Activated naive CD4-positive, alpha-beta T cell treated with anti-CD3 and anti-CD28 coated beads, Interleukin-2, amount 50 U/mL, for 72 hours (primary cell): ENCODE measurements around the gene IL5. TPM values are rescaled to one million over a fixed set of nuclear protein-coding genes. Genes with fewer than 3 reads are reported as not detected.
"Not testable (repeated sequence)": the region's sequence is repeated elsewhere in the genome, so short reads cannot be mapped to it uniquely, and the experiment has no call there.

Source experiments
- ATAC-seq, 2 donors: fragments of 150-1000 bp; cut with Tn5 transposase; 2 replicates each; pipeline ENCODE4 v1.10.0; 2021; ENCODE audit warnings: mild to moderate bottlenecking in 2 of 2, moderate library complexity in 2 of 2
- DNase-seq, 2 donors: peaks; one replicate each; pipeline ENCODE4 v3.0.0; 2021 to 2022; ENCODE audit warnings: low spot score in 2 of 2
- H3K27ac Mint-ChIP-seq, 2 donors: one replicate each; pipeline ENCODE4 v1.8.0; 2022; ENCODE audit warnings: mild to moderate bottlenecking in 2 of 2, mixed read lengths in 2 of 2
- H3K36me3 Mint-ChIP-seq, 2 donors: one replicate each; pipeline ENCODE4 v1.8.0; 2022; ENCODE audit warnings: mixed read lengths in 2 of 2
- H3K9me3 Mint-ChIP-seq, 2 donors: one replicate each; pipeline ENCODE4 v1.8.0; 2022; ENCODE audit warnings: mixed read lengths in 2 of 2
- total RNA-seq, 2 donors: library from RNA; stranded (reverse); gene quantifications; one replicate each; pipeline ENCODE4 v1.2.3, GENCODE V29; 2022

IL5 gene
- total RNA-seq, 2 donors from 2014 or later = not detected

- Mint-ChIP-seq H3K36me3 (no peaks in the 10 kb centered on the region), H3K27ac (no peak overlapping the region), H3K9me3 (no peaks in the 10 kb centered on the region)
- no peak for ATAC-seq
- DNase-seq = no peak
Measured at GRCh38 chr5:132547269-132547668, 3.9 kb upstream of the IL5 start.

GRCh38 chr5:132546108-132546507, 2.8 kb upstream of the IL5 start:
- Mint-ChIP-seq H3K27ac (no peak overlapping the region), H3K36me3 (no peaks in the 10 kb centered on the region), H3K9me3 (no peaks in the 10 kb centered on the region)
- ATAC-seq (peak; percentile 64 to 95), DNase-seq (peak in 1 of 2 donors; percentile 63)

GRCh38 chr5:132540764-132541163, 2.6 kb downstream of the IL5 start:
- Mint-ChIP-seq H3K36me3 (no peaks in the 10 kb centered on the region), H3K9me3 (no peaks in the 10 kb centered on the region), H3K27ac (no peak overlapping the region)
- no peak for ATAC-seq
- DNase-seq = no peak

GRCh38 chr5:132540149-132540548, 3.2 kb downstream of the IL5 start:
- no peak overlapping the region for H3K27ac Mint-ChIP-seq
- no peak for DNase-seq
- no peaks in the 10 kb centered on the region for H3K36me3 Mint-ChIP-seq
- no peak for ATAC-seq
- no peaks in the 10 kb centered on the region for H3K9me3 Mint-ChIP-seq

GRCh38 chr5:132539716-132540115, 3.6 kb downstream of the IL5 start:
- no peak for ATAC-seq

GRCh38 chr5:132530946-132531345, 12.4 kb downstream of the IL5 start:
- no peak for ATAC-seq

More at GRCh38 chr5:132539716-132540115, 3.6 kb downstream of the IL5 start:
- Mint-ChIP-seq H3K27ac (no peak overlapping the region), H3K36me3 (no peaks in the 10 kb centered on the region), H3K9me3 (no peaks in the 10 kb centered on the region)
- DNase-seq = no peak

GRCh38 chr5:132528866-132529634, 14.3 kb downstream of the IL5 start:
- DNase-seq = no peak
- peaks cover 0 to 9% of the 10 kb centered on the region in 2 donors for H3K9me3 Mint-ChIP-seq
- H3K27ac Mint-ChIP-seq = peak overlapping the region in 1 of 2 donors; percentile 16
- ATAC-seq = peak in 1 of 2 donors; percentile 20
- H3K36me3 Mint-ChIP-seq = peaks cover 0 to 7% of the 10 kb centered on the region in 2 donors

More at GRCh38 chr5:132530946-132531345, 12.4 kb downstream of the IL5 start:
- Mint-ChIP-seq H3K27ac (no peak overlapping the region), H3K36me3 (no peaks in the 10 kb centered on the region), H3K9me3 (no peaks in the 10 kb centered on the region)
- DNase-seq = no peak

DNA sequence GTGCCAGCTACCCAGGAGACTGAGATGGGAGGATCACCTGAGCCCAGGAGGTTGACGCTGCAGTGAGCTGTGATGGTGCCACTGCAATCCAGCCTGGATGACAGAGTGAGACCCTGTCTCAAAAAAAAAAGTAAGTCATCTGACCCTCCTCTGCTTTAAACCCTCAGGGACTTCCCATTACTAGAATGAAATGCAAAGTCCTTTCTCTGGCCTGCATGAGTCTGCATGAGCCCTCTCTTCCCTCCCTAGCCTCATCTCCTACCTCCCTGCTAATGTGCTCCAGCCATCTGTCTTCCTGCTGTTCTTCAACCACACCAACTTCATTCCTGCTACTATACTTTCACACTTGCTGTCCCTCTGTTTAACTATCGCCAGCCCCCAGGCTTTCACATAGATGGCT, 15.3 kb downstream of the IL5 start:
- ATAC-seq = no peak
- DNase-seq = no peak
- Mint-ChIP-seq H3K36me3 (peaks cover 0 to 7% of the 10 kb centered on the region in 2 donors), H3K9me3 (peaks cover 0 to 9% of the 10 kb centered on the region in 2 donors), H3K27ac (no peak overlapping the region)

GRCh38 chr5:132526974-132527564, 16.3 kb downstream of the IL5 start:
- DNase-seq (no peak), ATAC-seq (no peak)
- H3K9me3 Mint-ChIP-seq = peaks cover 0 to 9% of the 10 kb centered on the region in 2 donors
- peaks cover 0 to 7% of the 10 kb centered on the region in 2 donors for H3K36me3 Mint-ChIP-seq
- no peak overlapping the region for H3K27ac Mint-ChIP-seq

DNA sequence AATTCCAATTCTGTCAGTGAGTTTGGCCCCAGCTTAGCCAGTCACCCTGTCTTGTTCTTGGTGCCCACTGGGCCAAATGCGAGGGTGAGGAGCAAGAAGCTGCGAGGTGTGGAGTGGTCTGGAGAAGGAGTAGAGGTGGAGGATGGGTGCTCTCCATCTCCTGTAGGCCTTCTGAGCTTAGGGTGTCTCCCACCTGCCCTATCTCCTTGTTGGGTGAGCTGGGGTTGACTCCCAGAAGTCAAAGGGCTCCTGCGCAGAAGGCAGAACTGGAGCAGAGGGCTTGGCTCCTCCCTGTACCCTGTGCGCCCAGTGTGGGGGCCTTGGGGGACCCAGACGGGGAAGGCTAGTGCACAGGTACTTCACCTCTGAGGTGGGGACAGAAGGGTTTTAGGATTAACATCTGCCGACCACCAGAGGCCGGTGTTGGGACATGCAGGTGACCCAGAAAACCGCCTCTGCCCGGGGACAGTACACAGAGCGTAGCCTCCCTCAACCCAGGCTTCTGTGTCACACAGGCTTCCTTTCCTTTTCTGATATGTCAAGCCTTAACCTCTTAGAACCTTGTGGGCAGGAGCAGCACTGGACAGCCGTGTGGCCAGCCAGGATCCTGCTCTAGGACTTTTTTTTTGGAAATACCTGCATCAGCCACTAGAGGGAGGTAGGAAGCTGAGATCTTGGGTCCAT, 16.9 kb downstream of the IL5 start:
- peaks cover 0 to 9% of the 10 kb centered on the region in 2 donors for H3K9me3 Mint-ChIP-seq
- ATAC-seq (peak; percentile 20 to 32), DNase-seq (peak; percentile 57 to 77)
- H3K36me3 Mint-ChIP-seq = peaks cover 0 to 7% of the 10 kb centered on the region in 2 donors
- H3K27ac Mint-ChIP-seq = no peak overlapping the region

DNA sequence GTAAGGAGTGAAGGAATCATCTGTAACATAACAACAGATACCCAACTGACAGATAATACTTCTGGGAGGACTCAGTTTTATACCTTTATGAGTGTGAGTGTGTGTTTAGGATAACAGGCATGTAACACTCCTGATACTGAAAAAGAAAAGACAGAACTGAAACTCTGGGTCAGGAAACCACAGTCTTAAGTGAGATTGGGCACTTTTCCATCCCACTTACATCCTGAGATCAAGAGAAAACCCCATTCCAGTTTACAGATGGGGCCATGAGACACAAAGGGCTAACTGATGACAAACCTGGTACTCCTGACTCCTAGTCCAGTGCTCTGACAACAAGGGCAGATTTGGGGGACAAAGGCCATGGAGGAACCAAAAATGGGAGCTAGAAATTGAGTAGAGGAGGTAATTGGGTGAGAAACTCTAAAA, 18.0 kb downstream of the IL5 start:
- no peak for DNase-seq
- Mint-ChIP-seq H3K36me3 (peaks cover 0 to 11% of the 10 kb centered on the region in 2 donors), H3K9me3 (peaks cover 0 to 9% of the 10 kb centered on the region in 2 donors), H3K27ac (peak overlapping the region; percentile 28 to 33)
- peak; percentile 93 for ATAC-seq

DNA sequence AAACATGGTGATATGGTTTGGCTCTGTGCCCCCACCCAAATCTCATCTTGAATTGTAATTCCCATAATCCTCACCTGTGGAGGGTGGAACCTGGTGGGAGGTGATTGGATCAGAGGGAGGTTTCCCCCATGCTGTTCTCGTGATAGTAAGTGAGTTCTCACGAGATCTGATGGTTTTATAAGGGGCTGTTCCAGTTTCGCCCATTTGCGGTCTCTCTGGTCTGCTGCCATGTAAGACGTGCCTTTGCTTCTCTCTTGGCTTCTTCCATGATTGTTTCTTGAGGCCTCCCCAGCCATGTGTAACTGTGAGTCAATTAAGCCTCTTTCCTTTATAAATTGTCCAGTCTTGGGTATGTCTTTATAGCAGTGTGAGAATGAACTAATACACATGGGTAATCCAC, 18.4 kb downstream of the IL5 start:
- not testable (repeated sequence) for DNase-seq, ATAC-seq

GRCh38 chr5:132522067-132522466, 21.3 kb downstream of the IL5 start:
- not testable (repeated sequence) for DNase-seq, H3K27ac Mint-ChIP-seq, H3K9me3 Mint-ChIP-seq, ATAC-seq
- peaks cover 0 to 14% of the 10 kb centered on the region in 2 donors for H3K36me3 Mint-ChIP-seq

More for the DNA sequence above, 18.4 kb downstream of the IL5 start:
- H3K9me3 Mint-ChIP-seq = not testable (repeated sequence)
- H3K27ac Mint-ChIP-seq = peak overlapping the region; percentile 28 to 33
- peaks cover 0 to 14% of the 10 kb centered on the region in 2 donors for H3K36me3 Mint-ChIP-seq

DNA sequence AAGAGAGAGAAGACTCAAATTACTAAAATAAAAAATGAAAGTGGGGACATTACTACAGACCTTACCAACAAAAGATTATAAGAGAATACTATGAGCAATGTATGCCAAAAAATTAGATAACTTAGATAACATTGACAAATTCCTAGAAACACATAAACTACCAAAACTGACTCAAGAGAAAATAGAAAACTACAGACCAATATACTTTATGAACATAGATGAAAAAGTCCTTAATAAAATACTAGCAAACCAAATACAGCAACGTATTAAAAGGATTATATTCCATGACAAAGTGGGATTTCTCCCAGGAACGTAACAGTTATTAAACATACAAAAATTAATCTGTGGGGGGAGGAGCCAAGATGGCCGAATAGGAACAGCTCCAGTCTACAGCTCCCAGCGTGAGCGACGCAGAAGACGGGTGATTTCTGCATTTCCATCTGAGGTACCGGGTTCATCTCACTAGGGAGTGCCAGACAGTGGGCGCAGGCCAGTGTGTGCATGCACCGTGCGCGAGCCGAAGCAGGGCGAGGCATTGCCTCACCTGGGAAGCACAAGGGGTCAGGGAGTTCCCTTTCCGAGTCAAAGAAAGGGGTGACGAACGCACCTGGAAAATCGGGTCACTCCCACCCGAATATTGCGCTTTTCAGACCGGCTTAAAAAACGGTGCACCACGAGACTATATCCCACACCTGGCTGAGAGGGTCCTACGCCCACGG, 29.5 kb downstream of the IL5 start:
- not testable (repeated sequence) for H3K36me3 Mint-ChIP-seq, H3K27ac Mint-ChIP-seq, DNase-seq

DNA sequence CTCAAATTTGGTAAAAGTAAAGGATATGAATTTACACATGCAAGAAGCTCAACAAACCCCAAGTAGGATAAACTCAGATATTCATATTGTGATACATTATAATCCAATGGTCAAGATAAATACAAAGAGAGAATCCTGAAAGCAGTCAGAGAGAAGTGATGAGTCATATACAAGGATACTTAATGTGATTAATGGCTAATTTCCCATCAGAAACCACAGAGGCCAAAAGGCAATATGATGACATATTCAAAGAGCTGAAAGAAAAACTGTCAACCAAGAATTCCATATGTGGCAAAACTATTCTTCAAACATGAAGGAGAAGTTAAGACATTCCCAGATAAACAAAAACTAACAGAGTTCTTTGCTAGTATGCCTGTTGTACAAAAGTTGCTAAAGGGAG, 33.2 kb downstream of the IL5 start:
- H3K9me3 Mint-ChIP-seq = peaks cover 0 to 8% of the 10 kb centered on the region in 2 donors

More for the DNA sequence above, 29.5 kb downstream of the IL5 start:
- ATAC-seq, H3K9me3 Mint-ChIP-seq: not testable (repeated sequence)

GRCh38 chr5:132506094-132506692, 37.1 kb downstream of the IL5 start:
- H3K36me3 Mint-ChIP-seq = no peaks in the 10 kb centered on the region
- DNase-seq (no peak), ATAC-seq (peak in 1 of 2 donors; percentile 44)
- H3K9me3 Mint-ChIP-seq = no peaks in the 10 kb centered on the region
- H3K27ac Mint-ChIP-seq = no peak overlapping the region

More for the DNA sequence above, 33.2 kb downstream of the IL5 start:
- Mint-ChIP-seq H3K36me3 (peaks cover 4 to 8% of the 10 kb centered on the region in 2 donors), H3K27ac (no peak overlapping the region)
- no peak for DNase-seq
- no peak for ATAC-seq
